ENCODE measurements around the gene GRIA4.

The GRIA4 gene

DNA sequence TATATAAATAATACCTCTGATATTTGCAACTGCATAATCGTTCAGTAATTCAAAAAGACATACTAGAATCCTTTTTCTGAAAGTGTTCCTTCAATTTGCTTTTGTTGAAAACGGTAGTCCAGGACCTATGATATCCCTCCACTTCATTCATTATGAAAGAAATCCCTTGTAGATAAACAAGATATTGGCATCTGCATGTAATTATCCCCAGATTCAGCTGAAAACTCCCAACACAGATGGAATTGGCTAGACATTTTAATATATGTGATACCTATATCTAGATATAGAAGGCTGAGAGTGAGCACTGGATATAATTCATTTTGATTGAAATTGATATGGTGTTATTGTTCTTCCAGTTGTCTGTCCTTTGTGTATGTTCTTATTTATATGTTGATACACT is 302.8 kb downstream of the GRIA4 start:
- TF ChIP-seq, protein P1, sequence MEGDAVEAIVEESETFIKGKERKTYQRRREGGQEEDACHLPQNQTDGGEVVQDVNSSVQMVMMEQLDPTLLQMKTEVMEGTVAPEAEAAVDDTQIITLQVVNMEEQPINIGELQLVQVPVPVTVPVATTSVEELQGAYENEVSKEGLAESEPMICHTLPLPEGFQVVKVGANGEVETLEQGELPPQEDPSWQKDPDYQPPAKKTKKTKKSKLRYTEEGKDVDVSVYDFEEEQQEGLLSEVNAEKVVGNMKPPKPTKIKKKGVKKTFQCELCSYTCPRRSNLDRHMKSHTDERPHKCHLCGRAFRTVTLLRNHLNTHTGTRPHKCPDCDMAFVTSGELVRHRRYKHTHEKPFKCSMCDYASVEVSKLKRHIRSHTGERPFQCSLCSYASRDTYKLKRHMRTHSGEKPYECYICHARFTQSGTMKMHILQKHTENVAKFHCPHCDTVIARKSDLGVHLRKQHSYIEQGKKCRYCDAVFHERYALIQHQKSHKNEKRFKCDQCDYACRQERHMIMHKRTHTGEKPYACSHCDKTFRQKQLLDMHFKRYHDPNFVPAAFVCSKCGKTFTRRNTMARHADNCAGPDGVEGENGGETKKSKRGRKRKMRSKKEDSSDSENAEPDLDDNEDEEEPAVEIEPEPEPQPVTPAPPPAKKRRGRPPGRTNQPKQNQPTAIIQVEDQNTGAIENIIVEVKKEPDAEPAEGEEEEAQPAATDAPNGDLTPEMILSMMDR (IDR thresholded peaks at IDR 0.05; ENCODE audit: low read depth, low read length, poor library complexity, severe bottlenecking) = no peak
- Histone ChIP-seq H3K9me3 (ENCODE audit: control insufficient read depth, insufficient read depth, low read length) (no peaks in the 10 kb centered on the region), H3F3A (ENCODE audit: control insufficient read depth, insufficient read depth) (no peaks in the 10 kb centered on the region), H3K4me1 (ENCODE audit: control insufficient read depth, low read length) (no peaks in the 10 kb centered on the region), H3K9me2 (replicated peaks; ENCODE audit: control insufficient read depth, low read length) (no peaks in the 10 kb centered on the region), H3K4me2 (ENCODE audit: low read length) (no peak overlapping the region), H3K27me3 (ENCODE audit: control insufficient read depth, low read length) (no peaks in the 10 kb centered on the region), H3K79me2 (ENCODE audit: control insufficient read depth, low read length) (no peaks in the 10 kb centered on the region), H3K4me3 (ENCODE audit: low read length) (no peak overlapping the region), H4K20me1 (ENCODE audit: control insufficient read depth, insufficient read depth, low read depth, low read length) (no peaks in the 10 kb centered on the region), H3K27ac (ENCODE audit: low read depth, low read length) (no peak overlapping the region), H3K36me3 (ENCODE audit: control insufficient read depth, low read length) (no peaks in the 10 kb centered on the region)

DNA sequence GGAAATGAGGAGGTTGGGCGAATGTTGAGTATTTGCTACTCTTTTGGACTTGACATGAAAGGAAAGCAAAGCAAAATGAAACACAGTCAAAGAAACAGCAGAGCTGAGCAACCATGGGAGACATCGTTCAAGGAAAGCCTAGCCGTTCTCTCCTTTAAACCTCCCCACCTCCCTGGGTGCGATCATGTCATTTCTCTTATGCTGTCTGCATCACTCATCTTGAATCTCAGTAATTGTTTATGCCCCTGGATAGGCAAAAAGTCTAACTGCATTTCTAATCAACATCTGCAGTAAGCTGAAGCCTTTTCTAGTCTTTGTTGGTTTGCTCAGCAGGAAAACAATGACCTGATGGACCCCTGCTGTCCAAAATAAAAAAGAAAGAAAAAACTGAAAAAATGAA is 305.1 kb downstream of the GRIA4 start:
- Histone ChIP-seq H3K27me3 (ENCODE audit: control insufficient read depth, low read length) (no peaks in the 10 kb centered on the region), H3K4me1 (ENCODE audit: control insufficient read depth, low read length) (no peaks in the 10 kb centered on the region), H4K20me1 (ENCODE audit: control insufficient read depth, insufficient read depth, low read depth, low read length) (no peaks in the 10 kb centered on the region), H3F3A (ENCODE audit: control insufficient read depth, insufficient read depth) (no peaks in the 10 kb centered on the region), H3K36me3 (ENCODE audit: control insufficient read depth, low read length) (no peaks in the 10 kb centered on the region), H3K9me2 (replicated peaks; ENCODE audit: control insufficient read depth, low read length) (no peaks in the 10 kb centered on the region), H3K4me2 (ENCODE audit: low read length) (no peak overlapping the region), H3K27ac (ENCODE audit: low read depth, low read length) (no peak overlapping the region), H3K9me3 (ENCODE audit: control insufficient read depth, insufficient read depth, low read length) (no peaks in the 10 kb centered on the region), H3K4me3 (ENCODE audit: low read length) (no peak overlapping the region), H3K79me2 (ENCODE audit: control insufficient read depth, low read length) (no peaks in the 10 kb centered on the region)
- TF ChIP-seq, protein P1 (IDR thresholded peaks at IDR 0.05; ENCODE audit: low read depth, low read length, poor library complexity, severe bottlenecking) = no peak
- no peak for TF ChIP-seq EZH2phosphoT487 (IDR thresholded peaks at IDR 0.05; ENCODE audit: borderline replicate concordance, low read length)

DNA sequence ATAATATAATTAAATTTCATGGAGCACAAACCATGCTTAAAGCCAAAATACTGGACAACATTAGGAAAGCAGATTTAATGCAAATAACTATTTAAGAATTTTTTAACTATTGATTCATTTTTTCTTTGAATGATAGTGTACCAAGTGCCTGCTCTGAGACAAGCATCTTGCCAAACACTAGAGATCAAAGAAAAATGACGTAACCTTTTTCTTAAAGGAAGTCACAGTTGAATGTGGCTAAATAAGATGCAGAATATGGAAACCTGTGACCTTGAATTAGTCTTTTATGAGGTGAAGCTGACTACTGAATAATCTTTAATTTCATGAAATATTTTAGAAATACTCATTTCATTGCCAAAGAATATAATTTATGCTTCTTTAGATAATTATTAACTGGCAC is 308.2 kb downstream of the GRIA4 start:
- H3F3A ChIP-seq (ENCODE audit: control insufficient read depth, insufficient read depth) = no peaks in the 10 kb centered on the region
- H4K20me1 ChIP-seq (ENCODE audit: control insufficient read depth, insufficient read depth, low read depth, low read length) = no peaks in the 10 kb centered on the region
- no peak for TF ChIP-seq EZH2phosphoT487 (IDR thresholded peaks at IDR 0.05; ENCODE audit: borderline replicate concordance, low read length)
- TF ChIP-seq, protein P1 (IDR thresholded peaks at IDR 0.05; ENCODE audit: low read depth, low read length, poor library complexity, severe bottlenecking) = no peak
- H3K9me2 ChIP-seq (replicated peaks; ENCODE audit: control insufficient read depth, low read length) = no peaks in the 10 kb centered on the region
- no peak overlapping the region for H3K4me2 ChIP-seq (ENCODE audit: low read length)
- no peak overlapping the region for H3K27ac ChIP-seq (ENCODE audit: low read depth, low read length)
- no peaks in the 10 kb centered on the region for H3K27me3 ChIP-seq (ENCODE audit: control insufficient read depth, low read length)
- H3K4me1 ChIP-seq (ENCODE audit: control insufficient read depth, low read length) = no peaks in the 10 kb centered on the region
- H3K4me3 ChIP-seq (ENCODE audit: low read length) = no peak overlapping the region
- no peaks in the 10 kb centered on the region for H3K36me3 ChIP-seq (ENCODE audit: control insufficient read depth, low read length)
- no peaks in the 10 kb centered on the region for H3K79me2 ChIP-seq (ENCODE audit: control insufficient read depth, low read length)
- no peaks in the 10 kb centered on the region for H3K9me3 ChIP-seq (ENCODE audit: control insufficient read depth, insufficient read depth, low read length)

DNA sequence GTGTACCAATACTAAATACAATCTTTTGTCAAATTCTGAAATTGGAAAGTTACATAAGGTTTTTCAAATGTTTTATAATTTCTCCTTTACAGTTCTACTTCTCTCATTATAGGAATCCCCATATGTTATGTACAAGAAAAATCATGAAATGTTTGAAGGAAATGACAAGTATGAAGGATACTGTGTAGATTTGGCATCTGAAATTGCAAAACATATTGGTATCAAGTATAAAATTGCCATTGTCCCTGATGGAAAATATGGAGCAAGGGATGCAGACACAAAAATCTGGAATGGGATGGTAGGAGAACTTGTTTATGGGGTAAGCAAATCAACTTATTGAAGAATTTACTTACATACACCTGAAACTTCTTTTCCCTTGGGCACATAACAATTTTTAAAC is 308.7 kb downstream of the GRIA4 start:
- H3K4me1 ChIP-seq (ENCODE audit: control insufficient read depth, low read length) = no peaks in the 10 kb centered on the region
- no peak overlapping the region for H3K27ac ChIP-seq (ENCODE audit: low read depth, low read length)
- no peaks in the 10 kb centered on the region for H3K36me3 ChIP-seq (ENCODE audit: control insufficient read depth, low read length)
- H4K20me1 ChIP-seq (ENCODE audit: control insufficient read depth, insufficient read depth, low read depth, low read length) = no peaks in the 10 kb centered on the region
- H3K9me2 ChIP-seq (replicated peaks; ENCODE audit: control insufficient read depth, low read length) = no peaks in the 10 kb centered on the region
- no peaks in the 10 kb centered on the region for H3K27me3 ChIP-seq (ENCODE audit: control insufficient read depth, low read length)
- H3K9me3 ChIP-seq (ENCODE audit: control insufficient read depth, insufficient read depth, low read length) = no peaks in the 10 kb centered on the region
- no peak overlapping the region for H3K4me2 ChIP-seq (ENCODE audit: low read length)
- H3K79me2 ChIP-seq (ENCODE audit: control insufficient read depth, low read length) = no peaks in the 10 kb centered on the region
- no peaks in the 10 kb centered on the region for H3F3A ChIP-seq (ENCODE audit: control insufficient read depth, insufficient read depth)
- H3K4me3 ChIP-seq (ENCODE audit: low read length) = no peak overlapping the region
- TF ChIP-seq EZH2phosphoT487 (IDR thresholded peaks at IDR 0.05; ENCODE audit: borderline replicate concordance, low read length) = no peak
- TF ChIP-seq, protein P1 (IDR thresholded peaks at IDR 0.05; ENCODE audit: low read depth, low read length, poor library complexity, severe bottlenecking) = no peak
